Kidney epithelial cell (primary cell): ENCODE data around the gene PROCA1. TPM values are rescaled to one million over a fixed set of nuclear protein-coding genes. Genes with fewer than 3 reads are reported as not detected.

ENCODE experiments used
- DNase-seq: peaks from one replicate; pipeline ENCODE4 v3.0.0-alpha.2; 2010; ENCODE audit warnings: low read depth
- H3K27me3 ChIP-seq: 2 replicates; pipeline ENCODE4 v1.6.0; 2011; ENCODE audit warnings: low read length; ENCODE audit not compliant: control insufficient read depth, insufficient read depth
- H3K36me3 ChIP-seq: 2 replicates; pipeline ENCODE4 v1.5.1; 2011; ENCODE audit warnings: low read length; ENCODE audit not compliant: control insufficient read depth, insufficient read depth
- H3K4me3 ChIP-seq: 2 replicates; pipeline ENCODE4 v1.5.1; 2011; ENCODE audit warnings: low read depth, mild to moderate bottlenecking, control low read depth, low read length
- total RNA-seq: library from RNA; depleted of rRNA; stranded (reverse); fragments of >200 nt; gene quantifications from 2 replicates; pipeline ENCODE4 v1.2.3, GENCODE V29; 2015
- TF ChIP-seq, protein P1 (sequence below): IDR thresholded peaks from 2 replicates; pipeline ENCODE4 v1.5.1; 2011; ENCODE audit warnings: mild to moderate bottlenecking, moderate library complexity, low read length, control low read depth, inconsistent platforms; ENCODE audit not compliant: insufficient read depth, poor library complexity, severe bottlenecking

The PROCA1 gene
- total RNA-seq, 1 donor from 2014 or later: 0.58 TPM

DNA sequence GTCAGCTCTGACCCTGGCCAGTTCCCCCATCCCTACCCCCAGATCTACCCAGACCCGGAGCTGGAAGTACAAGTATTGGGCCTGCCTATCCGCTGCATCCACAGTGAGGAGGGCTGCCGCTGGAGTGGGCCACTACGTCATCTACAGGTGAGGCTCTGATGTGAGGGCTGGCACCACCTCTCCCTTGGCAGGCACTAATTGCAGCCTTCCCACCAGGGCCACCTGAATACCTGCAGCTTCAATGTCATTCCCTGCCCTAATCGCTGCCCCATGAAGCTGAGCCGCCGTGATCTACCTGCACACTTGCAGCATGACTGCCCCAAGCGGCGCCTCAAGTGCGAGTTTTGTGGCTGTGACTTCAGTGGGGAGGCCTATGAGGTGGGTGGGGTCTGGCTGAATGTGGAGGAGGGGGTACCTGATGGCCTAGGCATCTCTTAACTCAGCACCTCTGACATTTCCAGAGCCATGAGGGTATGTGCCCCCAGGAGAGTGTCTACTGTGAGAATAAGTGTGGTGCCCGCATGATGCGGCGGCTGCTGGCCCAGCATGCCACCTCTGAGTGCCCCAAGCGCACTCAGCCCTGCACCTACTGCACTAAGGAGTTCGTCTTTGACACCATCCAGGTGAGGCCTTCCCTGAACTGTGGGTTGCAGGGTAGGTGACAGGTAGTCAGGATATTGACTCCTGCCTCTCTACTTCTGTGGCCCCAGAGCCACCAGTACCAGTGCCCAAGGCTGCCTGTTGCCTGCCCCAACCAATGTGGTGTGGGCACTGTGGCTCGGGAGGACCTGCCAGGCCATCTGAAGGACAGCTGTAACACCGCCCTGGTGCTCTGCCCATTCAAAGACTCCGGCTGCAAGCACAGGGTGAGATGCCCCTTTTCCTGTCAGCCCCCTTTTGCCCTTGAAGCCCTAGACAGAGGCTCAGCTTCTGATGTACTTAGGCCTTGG is 36.4 kb upstream of the PROCA1 start:
- no peak for DNase-seq
- Histone ChIP-seq H3K4me3 (no peak overlapping the region), H3K27me3 (no peaks in the 10 kb centered on the region), H3K36me3 (peaks cover 9% of the 10 kb centered on the region)
- TF ChIP-seq, protein P1, sequence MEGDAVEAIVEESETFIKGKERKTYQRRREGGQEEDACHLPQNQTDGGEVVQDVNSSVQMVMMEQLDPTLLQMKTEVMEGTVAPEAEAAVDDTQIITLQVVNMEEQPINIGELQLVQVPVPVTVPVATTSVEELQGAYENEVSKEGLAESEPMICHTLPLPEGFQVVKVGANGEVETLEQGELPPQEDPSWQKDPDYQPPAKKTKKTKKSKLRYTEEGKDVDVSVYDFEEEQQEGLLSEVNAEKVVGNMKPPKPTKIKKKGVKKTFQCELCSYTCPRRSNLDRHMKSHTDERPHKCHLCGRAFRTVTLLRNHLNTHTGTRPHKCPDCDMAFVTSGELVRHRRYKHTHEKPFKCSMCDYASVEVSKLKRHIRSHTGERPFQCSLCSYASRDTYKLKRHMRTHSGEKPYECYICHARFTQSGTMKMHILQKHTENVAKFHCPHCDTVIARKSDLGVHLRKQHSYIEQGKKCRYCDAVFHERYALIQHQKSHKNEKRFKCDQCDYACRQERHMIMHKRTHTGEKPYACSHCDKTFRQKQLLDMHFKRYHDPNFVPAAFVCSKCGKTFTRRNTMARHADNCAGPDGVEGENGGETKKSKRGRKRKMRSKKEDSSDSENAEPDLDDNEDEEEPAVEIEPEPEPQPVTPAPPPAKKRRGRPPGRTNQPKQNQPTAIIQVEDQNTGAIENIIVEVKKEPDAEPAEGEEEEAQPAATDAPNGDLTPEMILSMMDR: no peak

DNA sequence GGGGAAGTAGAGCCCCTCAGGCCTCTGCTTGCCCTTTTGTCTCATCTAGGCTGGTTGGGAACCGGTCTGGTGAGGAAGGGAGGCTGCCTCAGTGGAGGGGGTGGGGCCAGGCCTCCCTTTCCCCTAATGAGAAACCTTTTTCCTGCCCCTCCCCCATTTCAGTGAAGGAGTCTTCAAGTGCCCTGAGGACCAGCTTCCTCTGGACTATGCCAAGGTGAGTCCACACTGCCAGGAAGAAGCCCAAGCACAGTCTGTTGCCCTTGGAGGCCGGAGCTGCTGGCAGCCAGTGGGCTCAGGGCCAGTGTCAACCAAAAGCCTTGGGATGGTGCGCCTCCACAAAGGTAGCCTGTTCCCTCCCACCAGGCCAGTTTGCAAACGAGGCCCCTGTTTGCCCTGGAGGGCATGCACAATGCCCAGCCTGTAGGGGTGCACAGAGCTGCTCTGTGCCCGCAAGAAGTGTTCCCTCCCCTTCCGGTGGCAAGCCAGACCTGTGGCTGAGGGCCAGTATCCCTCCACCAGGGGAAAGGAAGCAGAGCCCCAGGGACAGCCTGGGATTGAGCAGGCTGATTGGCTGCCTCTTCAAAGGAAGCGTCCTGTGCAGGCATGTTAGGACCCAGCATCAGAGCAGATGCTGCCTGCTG is 35.5 kb upstream of the PROCA1 start:
- TF ChIP-seq, protein P1: no peak
- no peaks in the 10 kb centered on the region for H3K27me3 ChIP-seq
- peaks cover 9% of the 10 kb centered on the region for H3K36me3 ChIP-seq
- DNase-seq: no peak
- H3K4me3 ChIP-seq: no peak overlapping the region

DNA sequence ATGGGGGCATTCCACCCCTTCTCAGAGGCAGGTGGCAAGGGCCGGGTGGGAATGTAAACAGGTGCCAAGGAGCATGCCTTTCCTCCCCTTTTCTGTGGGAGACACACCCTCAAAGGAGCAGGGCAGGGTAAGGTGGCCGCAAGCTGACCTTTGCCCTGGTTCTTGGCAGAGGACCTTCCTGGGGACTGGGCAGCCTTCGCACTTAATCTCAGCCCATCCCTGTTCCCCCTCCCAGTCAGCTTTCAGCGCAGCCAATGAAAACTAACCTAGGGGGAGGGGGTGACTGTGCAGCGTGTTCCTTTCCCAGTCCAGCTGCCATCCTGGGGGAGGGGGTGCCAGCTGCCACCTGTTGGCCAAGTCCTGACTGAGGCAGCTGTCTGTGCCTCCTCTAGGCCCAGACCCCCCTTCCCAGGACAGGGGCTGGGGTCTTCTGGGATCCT is 34.9 kb upstream of the PROCA1 start:
- DNase-seq: no peak
- peaks cover 9% of the 10 kb centered on the region for H3K36me3 ChIP-seq

DNA sequence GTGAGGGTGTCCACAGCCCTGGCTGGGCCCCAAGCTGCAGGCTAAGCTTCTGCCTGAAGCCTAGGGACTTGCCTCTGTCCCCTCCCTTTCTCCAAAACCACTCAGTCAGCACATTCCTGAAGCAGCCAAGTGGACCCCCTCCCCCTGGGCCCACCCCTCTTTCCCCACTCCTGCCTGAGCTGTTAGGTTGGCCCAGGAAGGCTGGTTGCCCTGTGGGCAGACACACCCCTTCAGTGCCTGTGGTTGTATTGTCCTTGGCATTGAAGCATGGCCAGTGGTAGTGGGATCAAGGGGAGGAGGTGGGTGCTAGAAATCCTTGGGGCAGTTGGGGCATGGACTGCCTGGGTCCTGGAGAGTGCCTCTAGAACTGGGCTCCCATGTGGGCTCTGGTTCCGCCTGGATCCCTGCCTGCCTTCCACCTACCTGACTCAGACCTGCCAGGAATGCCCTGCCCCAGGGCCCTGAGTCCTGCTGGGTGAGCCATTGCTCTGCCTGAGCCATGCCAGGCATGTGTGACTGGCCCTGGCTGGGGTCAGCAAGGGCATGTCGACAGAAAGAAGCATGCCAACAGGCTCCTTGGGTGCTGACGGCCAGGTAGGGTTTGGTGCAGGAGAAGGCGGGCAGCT is 34.2 kb upstream of the PROCA1 start:
- no peak for DNase-seq
- TF ChIP-seq, protein P1: no peak
- Histone ChIP-seq H3K4me3 (peak overlapping the region; percentile 59), H3K27me3 (no peaks in the 10 kb centered on the region), H3K36me3 (peaks cover 9% of the 10 kb centered on the region)

More for the DNA sequence above, 34.9 kb upstream of the PROCA1 start:
- H3K27me3 ChIP-seq: no peaks in the 10 kb centered on the region
- no peak overlapping the region for H3K4me3 ChIP-seq
- TF ChIP-seq, protein P1: no peak

DNA sequence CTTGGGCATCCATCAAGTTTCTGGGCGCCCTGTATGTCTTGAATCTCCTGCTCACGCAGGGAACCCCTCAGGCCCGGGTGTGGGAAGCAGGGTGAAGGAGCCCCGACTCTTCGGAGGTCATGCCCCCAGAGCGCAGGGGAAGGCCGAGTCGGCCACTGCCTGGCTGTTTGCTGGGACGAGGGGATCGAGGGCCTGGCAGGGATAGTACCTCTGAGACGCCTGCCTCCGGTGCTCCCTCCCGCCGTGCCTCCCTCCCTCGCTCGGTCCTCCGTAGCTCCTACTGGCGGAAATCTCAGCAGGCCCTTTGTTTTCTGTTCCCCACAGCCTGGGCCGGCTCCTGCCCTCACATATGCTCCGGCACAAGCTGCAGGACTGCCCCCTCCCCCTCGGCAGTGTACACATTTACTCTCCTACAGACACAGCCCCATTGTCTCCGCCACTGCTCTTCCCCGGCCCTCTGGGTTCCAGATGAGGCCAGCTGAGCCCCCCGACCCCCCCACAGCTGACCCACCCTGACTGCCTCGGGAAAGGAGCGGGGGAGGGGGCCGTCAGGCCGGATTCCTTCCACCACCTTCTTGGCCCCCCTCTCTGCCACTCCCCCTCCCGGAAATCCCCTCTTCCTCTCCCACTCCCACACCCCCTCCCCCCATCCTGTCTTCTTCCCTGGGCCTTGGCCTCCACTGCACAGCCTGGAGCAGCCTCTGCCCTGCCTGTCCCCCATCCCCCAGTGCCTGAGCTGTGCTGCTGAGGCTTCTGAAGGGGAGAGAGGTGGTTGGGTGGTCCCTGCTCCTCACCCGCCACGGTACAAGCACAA is 33.5 kb upstream of the PROCA1 start:
- H3K36me3 ChIP-seq: peaks cover 6% of the 10 kb centered on the region
- no peak for DNase-seq
- TF ChIP-seq, protein P1: no peak

More for the DNA sequence above, 33.5 kb upstream of the PROCA1 start:
- Histone ChIP-seq H3K27me3 (no peaks in the 10 kb centered on the region), H3K4me3 (peak overlapping the region; percentile 59)
